Ishikawa (cell line): ENCODE data around the gene CIPC.

Experiments
- CEBPB ChIP-seq: IDR thresholded peaks from 2 replicates; pipeline ENCODE4 v1.6.1; 2012
- CREB1 ChIP-seq: IDR thresholded peaks from 2 replicates; pipeline ENCODE4 v1.6.1; 2012; ENCODE audit warnings: low read depth
- EGR1 ChIP-seq: IDR thresholded peaks from 2 replicates; pipeline ENCODE4 v1.6.1; 2012
- EP300 ChIP-seq: IDR thresholded peaks from 2 replicates; pipeline ENCODE4 v1.6.1; 2012; ENCODE audit warnings: borderline replicate concordance
- FOXM1 ChIP-seq: IDR thresholded peaks from 2 replicates; pipeline ENCODE4 v1.6.1; 2012; ENCODE audit warnings: low read depth, borderline replicate concordance
- MAX ChIP-seq: IDR thresholded peaks from 2 replicates; pipeline ENCODE4 v1.6.1; 2012
- NFIC ChIP-seq: IDR thresholded peaks from 2 replicates; pipeline ENCODE4 v1.6.1; 2012
- RAD21 ChIP-seq: IDR thresholded peaks from 2 replicates; pipeline ENCODE4 v1.6.1; 2012; ENCODE audit warnings: low read depth
- REST ChIP-seq: IDR thresholded peaks from 2 replicates; pipeline ENCODE4 v1.6.1; 2012; ENCODE audit warnings: low read depth, mild to moderate bottlenecking
- TAF1 ChIP-seq: IDR thresholded peaks from 2 replicates; pipeline ENCODE4 v1.6.1; 2012; ENCODE audit warnings: low read depth, mild to moderate bottlenecking
- TCF12 ChIP-seq: IDR thresholded peaks from 2 replicates; pipeline ENCODE4 v1.6.1; 2012; ENCODE audit warnings: low read depth
- TEAD4 ChIP-seq: IDR thresholded peaks from 2 replicates; pipeline ENCODE4 v1.6.1; 2012
- USF1 ChIP-seq: IDR thresholded peaks from 2 replicates; pipeline ENCODE4 v1.6.1; 2012
- YY1 ChIP-seq: IDR thresholded peaks from 2 replicates; pipeline ENCODE4 v1.6.1; 2012; ENCODE audit warnings: low read depth
- ZBTB7A ChIP-seq: IDR thresholded peaks from 2 replicates; pipeline ENCODE4 v1.6.1; 2012; ENCODE audit warnings: low read depth

Gene CIPC

GRCh38 chr14:77124345-77125280, 26.6 kb downstream of the CIPC start:
- TF ChIP-seq CREB1: no peak
- no peak for TF ChIP-seq USF1
- no peak for TF ChIP-seq TAF1
- TF ChIP-seq ZBTB7A: no peak
- TF ChIP-seq FOXM1: no peak
- TF ChIP-seq EGR1: no peak
- no peak for TF ChIP-seq YY1

- TF ChIP-seq TAF1 (no peak), EGR1 (no peak), YY1 (no peak), ZBTB7A (no peak), EP300 (no peak), RAD21 (no peak), TEAD4 (no peak), USF1 (no peak), FOXM1 (no peak), REST (no peak), NFIC (no peak), MAX (no peak), TCF12 (no peak), CREB1 (no peak), CEBPB (no peak)
These were observed 27.3 kb downstream of the CIPC start for GRCh38 chr14:77125281-77125801.

GRCh38 chr14:77125823-77126325, 27.8 kb downstream of the CIPC start:
- TF ChIP-seq TEAD4 (no peak), RAD21 (no peak), CEBPB (no peak), USF1 (no peak)

- TF ChIP-seq EGR1 (no peak), CREB1 (no peak), TCF12 (no peak), MAX (no peak), REST (no peak), RAD21 (no peak), EP300 (no peak), YY1 (no peak), CEBPB (no peak), NFIC (no peak), FOXM1 (no peak), TAF1 (no peak), TEAD4 (no peak), USF1 (no peak), ZBTB7A (no peak)
These were observed 28.5 kb downstream of the CIPC start for GRCh38 chr14:77126461-77126990.
